ENCODE data around the gene KRTAP5-5. TPM values are rescaled to one million over a fixed set of nuclear protein-coding genes. Genes with fewer than 3 reads are reported as not detected.

Gene KRTAP5-5
- total and polyA plus RNA-seq, 2 of the 13 experiments (the other 11 are each of a cell fraction or from before 2014, with no cell fraction given), result not detected

- TF ChIP-seq, protein P1, sequence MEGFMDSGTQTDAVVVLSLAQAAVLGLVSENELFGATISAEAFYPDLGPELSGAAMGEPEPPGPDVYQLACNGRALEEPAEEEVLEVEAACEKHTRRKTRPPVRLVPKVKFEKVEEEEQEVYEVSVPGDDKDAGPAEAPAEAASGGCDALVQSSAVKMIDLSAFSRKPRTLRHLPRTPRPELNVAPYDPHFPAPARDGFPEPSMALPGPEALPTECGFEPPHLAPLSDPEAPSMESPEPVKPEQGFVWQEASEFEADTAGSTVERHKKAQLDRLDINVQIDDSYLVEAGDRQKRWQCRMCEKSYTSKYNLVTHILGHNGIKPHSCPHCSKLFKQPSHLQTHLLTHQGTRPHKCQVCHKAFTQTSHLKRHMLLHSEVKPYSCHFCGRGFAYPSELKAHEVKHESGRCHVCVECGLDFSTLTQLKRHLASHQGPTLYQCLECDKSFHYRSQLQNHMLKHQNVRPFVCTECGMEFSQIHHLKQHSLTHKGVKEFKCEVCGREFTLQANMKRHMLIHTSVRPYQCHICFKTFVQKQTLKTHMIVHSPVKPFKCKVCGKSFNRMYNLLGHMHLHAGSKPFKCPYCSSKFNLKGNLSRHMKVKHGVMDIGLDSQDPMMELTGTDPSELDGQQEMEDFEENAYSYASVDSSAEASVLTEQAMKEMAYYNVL (CRISPR knock-in tag; IDR thresholded peaks at IDR 0.05; ENCODE audit: borderline replicate concordance), result peak; percentile 50; the same call in 1 of the 2 replicates
- TF ChIP-seq ZHX2 (IDR thresholded peaks at IDR 0.05; ENCODE audit: low read depth), result no peak
- TF ChIP-seq ZHX2 (CRISPR knock-in tag; IDR thresholded peaks at IDR 0.05; ENCODE audit: borderline replicate concordance), result no peak
- TF ChIP-seq GFI1 (CRISPR knock-in tag; IDR thresholded peaks at IDR 0.05; ENCODE audit: borderline replicate concordance), result peak; percentile 43; the same call in 1 of the 2 replicates
- peak; percentile 81 for TF ChIP-seq PITX1 (CRISPR knock-in tag; IDR thresholded peaks at IDR 0.05)
- TF ChIP-seq SOX5 (CRISPR knock-in tag; IDR thresholded peaks at IDR 0.05; ENCODE audit: borderline replicate concordance), result peak; percentile 58; the same call in 1 of the 2 replicates
- TF ChIP-seq MIER3 (CRISPR knock-in tag; IDR thresholded peaks at IDR 0.05; ENCODE audit: borderline replicate concordance), result peak; percentile 21; the same call in 1 of the 2 replicates
- TF ChIP-seq ZFY (CRISPR knock-in tag; IDR thresholded peaks at IDR 0.05), result peak; percentile 71
- TF ChIP-seq HOXA3 (CRISPR knock-in tag; IDR thresholded peaks at IDR 0.05), result peak; percentile 75
- no peak for TF ChIP-seq SMAD3 (CRISPR knock-in tag; IDR thresholded peaks at IDR 0.05)
- TF ChIP-seq AKNA (CRISPR knock-in tag; IDR thresholded peaks at IDR 0.05; ENCODE audit: borderline replicate concordance), result no peak
- TF ChIP-seq, protein P2, sequence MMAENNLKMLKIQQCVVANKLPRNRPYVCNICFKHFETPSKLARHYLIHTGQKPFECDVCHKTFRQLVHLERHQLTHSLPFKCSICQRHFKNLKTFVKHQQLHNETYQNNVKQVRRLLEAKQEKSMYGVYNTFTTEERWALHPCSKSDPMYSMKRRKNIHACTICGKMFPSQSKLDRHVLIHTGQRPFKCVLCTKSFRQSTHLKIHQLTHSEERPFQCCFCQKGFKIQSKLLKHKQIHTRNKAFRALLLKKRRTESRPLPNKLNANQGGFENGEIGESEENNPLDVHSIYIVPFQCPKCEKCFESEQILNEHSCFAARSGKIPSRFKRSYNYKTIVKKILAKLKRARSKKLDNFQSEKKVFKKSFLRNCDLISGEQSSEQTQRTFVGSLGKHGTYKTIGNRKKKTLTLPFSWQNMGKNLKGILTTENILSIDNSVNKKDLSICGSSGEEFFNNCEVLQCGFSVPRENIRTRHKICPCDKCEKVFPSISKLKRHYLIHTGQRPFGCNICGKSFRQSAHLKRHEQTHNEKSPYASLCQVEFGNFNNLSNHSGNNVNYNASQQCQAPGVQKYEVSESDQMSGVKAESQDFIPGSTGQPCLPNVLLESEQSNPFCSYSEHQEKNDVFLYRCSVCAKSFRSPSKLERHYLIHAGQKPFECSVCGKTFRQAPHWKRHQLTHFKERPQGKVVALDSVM (CRISPR knock-in tag; IDR thresholded peaks at IDR 0.05), result peak; percentile 75
Measured at GRCh38 chr11:1654388-1655167, 25.0 kb downstream of the KRTAP5-5 start (continued).
